ENCODE data around the gene HORMAD1. TPM values are rescaled to one million over a fixed set of nuclear protein-coding genes. Genes with fewer than 3 reads are reported as not detected.

HORMAD1 gene
- total RNA-seq, 1 donor from 2014 or later: 1.8 TPM

DNA sequence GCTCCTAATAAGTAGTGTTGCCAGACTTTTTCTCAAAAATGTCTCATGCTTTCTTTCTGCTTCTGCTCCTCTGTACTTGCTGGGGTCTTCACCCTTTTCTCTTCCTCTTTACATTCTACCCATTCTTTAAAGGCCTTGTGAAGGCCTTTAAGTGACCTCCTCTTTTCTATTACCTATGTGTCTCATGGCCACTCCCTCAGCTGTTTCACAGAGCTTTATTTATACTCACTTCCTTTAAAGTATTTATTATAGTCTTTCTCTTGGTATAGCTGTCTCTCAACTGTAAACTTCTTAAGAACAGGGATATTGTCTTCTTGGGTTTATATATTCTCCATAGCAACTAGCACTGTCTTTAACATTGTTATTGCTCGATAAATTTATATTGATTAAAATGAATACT, 24.5 kb downstream of the HORMAD1 start:
- H3K36me3 ChIP-seq (ENCODE audit: control insufficient read depth, insufficient read depth, low read length): no peaks in the 10 kb centered on the region
- DNase-seq (ENCODE audit: low read depth) (peak; percentile 43), FAIRE-seq (no peak)
- no peaks in the 10 kb centered on the region for H3K27me3 ChIP-seq (ENCODE audit: control insufficient read depth, insufficient read depth, low read length)
- H3K4me3 ChIP-seq (ENCODE audit: low read depth, low read length): peak overlapping the region; percentile 76
- no peak for TF ChIP-seq CTCF (IDR thresholded peaks at IDR 0.05; ENCODE audit: insufficient read depth, low read length, severe bottlenecking)

GRCh38 chr1:150695561-150695960, 25.1 kb downstream of the HORMAD1 start:
- H3K36me3 ChIP-seq (ENCODE audit: control insufficient read depth, insufficient read depth, low read length): no peaks in the 10 kb centered on the region
- TF ChIP-seq CTCF (IDR thresholded peaks at IDR 0.05; ENCODE audit: insufficient read depth, low read length, severe bottlenecking): no peak
- H3K4me3 ChIP-seq (ENCODE audit: low read depth, low read length): peak overlapping the region; percentile 76
- FAIRE-seq: no peak
- peak; percentile 83 for DNase-seq (ENCODE audit: low read depth)
- no peaks in the 10 kb centered on the region for H3K27me3 ChIP-seq (ENCODE audit: control insufficient read depth, insufficient read depth, low read length)

DNA sequence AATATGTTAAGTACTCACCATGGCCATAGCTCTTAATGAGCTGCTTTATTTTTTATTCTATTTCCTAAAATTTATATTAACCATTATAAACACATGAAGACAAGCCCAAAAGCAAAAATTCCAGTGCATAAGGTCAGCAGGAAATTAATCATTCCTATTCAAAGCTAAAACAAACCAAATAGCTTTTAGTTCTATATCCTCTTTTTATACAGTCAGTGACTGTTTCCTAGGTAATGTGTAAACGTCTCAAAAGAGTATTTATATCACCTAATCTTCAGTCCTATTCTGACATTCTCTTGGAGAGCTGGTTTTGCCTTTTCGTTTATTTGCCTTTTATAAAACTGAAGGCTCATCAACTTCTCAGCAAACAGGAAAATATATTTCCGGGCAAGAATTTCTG, 28.0 kb downstream of the HORMAD1 start:
- no peak for FAIRE-seq
- Histone ChIP-seq H3K36me3 (ENCODE audit: control insufficient read depth, insufficient read depth, low read length) (no peaks in the 10 kb centered on the region), H3K4me3 (ENCODE audit: low read depth, low read length) (no peak overlapping the region), H3K27me3 (ENCODE audit: control insufficient read depth, insufficient read depth, low read length) (no peaks in the 10 kb centered on the region)
- TF ChIP-seq CTCF (IDR thresholded peaks at IDR 0.05; ENCODE audit: insufficient read depth, low read length, severe bottlenecking): no peak
- peak; percentile 72 for DNase-seq (ENCODE audit: low read depth)

DNA sequence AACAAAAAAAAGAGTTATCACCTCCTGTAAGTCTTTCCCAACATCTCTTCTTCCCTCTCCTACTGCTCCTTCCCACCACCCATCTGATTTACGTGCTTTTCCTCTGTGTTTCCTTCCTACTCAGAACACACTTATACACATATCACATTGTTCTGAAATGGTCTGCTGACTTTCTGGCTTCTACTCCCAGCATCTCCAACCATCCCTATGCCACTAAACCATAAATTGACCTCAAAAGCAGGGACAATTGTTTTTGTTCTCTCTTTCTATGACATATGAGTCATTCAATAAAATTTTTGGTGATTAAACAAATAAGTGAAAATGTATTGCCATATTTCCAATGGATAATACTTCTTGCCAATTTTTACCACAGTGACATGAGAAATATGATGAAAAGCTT, 31.9 kb downstream of the HORMAD1 start:
- no peak for TF ChIP-seq CTCF (IDR thresholded peaks at IDR 0.05; ENCODE audit: insufficient read depth, low read length, severe bottlenecking)
- peaks cover 1% of the 10 kb centered on the region for H3K36me3 ChIP-seq (ENCODE audit: control insufficient read depth, insufficient read depth, low read length)
- FAIRE-seq (no peak), DNase-seq (ENCODE audit: low read depth) (no peak)
- no peak overlapping the region for H3K4me3 ChIP-seq (ENCODE audit: low read depth, low read length)
- no peaks in the 10 kb centered on the region for H3K27me3 ChIP-seq (ENCODE audit: control insufficient read depth, insufficient read depth, low read length)

GRCh38 chr1:150686275-150686674, 34.4 kb downstream of the HORMAD1 start:
- no peak for TF ChIP-seq CTCF (IDR thresholded peaks at IDR 0.05; ENCODE audit: insufficient read depth, low read length, severe bottlenecking)
- peaks cover 1% of the 10 kb centered on the region for H3K36me3 ChIP-seq (ENCODE audit: control insufficient read depth, insufficient read depth, low read length)
- FAIRE-seq (no peak), DNase-seq (ENCODE audit: low read depth) (no peak)
- no peak overlapping the region for H3K4me3 ChIP-seq (ENCODE audit: low read depth, low read length)
- H3K27me3 ChIP-seq (ENCODE audit: control insufficient read depth, insufficient read depth, low read length): no peaks in the 10 kb centered on the region

DNA sequence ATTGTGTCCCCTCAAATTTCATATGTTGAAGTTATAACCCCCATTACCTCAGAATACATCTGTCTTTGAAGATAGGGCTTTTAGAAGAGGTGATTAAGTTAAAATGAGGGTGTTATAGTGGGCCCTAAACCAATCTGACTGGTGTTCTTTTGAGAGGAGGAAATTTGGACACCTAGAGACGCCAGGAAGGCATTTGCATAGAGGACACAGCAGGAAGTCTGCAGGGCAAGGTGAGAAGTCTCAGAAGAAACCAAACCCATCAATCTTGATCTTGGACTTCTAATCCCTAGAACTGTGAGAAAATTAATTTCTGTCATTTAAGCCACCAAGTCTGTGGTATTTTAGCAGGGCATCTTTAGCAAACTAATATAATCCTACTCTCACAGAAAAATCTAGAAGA, 36.8 kb downstream of the HORMAD1 start:
- FAIRE-seq (no peak), DNase-seq (ENCODE audit: low read depth) (no peak)
- H3K27me3 ChIP-seq (ENCODE audit: control insufficient read depth, insufficient read depth, low read length): no peaks in the 10 kb centered on the region
- no peak overlapping the region for H3K4me3 ChIP-seq (ENCODE audit: low read depth, low read length)
- no peak for TF ChIP-seq CTCF (IDR thresholded peaks at IDR 0.05; ENCODE audit: insufficient read depth, low read length, severe bottlenecking)
- H3K36me3 ChIP-seq (ENCODE audit: control insufficient read depth, insufficient read depth, low read length): peaks cover 1% of the 10 kb centered on the region

Measured in bronchial epithelial cell (primary cell).